Fibroblast of pulmonary artery (primary cell): Measurements from ENCODE around the gene KNOP1.

Experiments
- DNase-seq: peaks from one replicate; pipeline ENCODE4 v3.0.0-alpha.2; 2010; ENCODE audit warnings: low read depth
- H3K4me3 ChIP-seq: replicated peaks from 2 replicates; pipeline ENCODE4 v1.5.1; 2011; ENCODE audit warnings: low read depth, mild to moderate bottlenecking, control low read depth, low read length, moderate library complexity
- TF ChIP-seq, protein P1 (sequence below): IDR thresholded peaks from 2 replicates; pipeline ENCODE4 v1.5.1; 2011; ENCODE audit warnings: mild to moderate bottlenecking, control low read depth, low read length, inconsistent platforms; ENCODE audit errors: missing control alignments

Gene KNOP1, protein sequence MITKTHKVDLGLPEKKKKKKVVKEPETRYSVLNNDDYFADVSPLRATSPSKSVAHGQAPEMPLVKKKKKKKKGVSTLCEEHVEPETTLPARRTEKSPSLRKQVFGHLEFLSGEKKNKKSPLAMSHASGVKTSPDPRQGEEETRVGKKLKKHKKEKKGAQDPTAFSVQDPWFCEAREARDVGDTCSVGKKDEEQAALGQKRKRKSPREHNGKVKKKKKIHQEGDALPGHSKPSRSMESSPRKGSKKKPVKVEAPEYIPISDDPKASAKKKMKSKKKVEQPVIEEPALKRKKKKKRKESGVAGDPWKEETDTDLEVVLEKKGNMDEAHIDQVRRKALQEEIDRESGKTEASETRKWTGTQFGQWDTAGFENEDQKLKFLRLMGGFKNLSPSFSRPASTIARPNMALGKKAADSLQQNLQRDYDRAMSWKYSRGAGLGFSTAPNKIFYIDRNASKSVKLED

DNA sequence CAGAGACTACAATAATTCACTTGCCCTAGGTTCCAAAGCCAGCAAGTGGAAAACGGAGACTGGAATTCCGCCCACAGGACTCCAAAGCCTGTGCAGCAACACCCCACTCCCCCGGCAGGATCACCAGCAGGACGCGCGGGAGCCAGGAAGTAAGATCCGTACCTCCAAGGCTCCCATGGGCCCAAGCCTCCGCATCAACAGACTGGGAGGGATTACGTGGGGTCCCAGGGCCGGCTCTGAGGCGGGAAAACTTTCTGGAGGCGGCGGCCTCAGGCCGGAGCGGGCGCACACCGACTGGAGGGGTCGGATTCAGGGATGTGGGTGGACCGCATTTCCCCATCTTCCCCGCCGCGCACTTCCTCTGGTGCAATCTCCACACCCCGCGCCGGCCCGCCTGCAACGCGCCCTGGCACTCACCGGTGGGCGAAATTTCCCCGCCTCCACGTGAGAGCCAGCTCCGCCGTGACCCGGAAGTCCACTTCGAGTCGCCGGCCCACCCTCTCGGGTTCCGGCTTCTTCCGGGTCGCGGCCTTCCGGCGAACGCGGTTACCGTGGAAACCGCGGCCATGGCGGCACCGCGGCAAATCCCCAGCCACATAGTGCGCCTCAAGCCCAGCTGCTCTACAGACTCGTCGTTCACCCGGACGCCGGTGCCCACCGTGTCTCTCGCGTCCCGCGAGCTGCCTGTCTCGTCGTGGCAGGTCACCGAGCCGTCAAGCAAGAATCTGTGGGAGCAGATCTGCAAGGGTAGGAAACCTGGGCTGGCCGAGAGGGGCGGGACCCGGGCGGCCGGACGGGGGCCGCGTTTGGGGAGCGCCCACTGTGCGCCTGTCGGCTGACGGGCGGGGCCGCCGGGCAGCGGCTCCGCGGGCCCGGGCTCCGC is at the start of gene KNOP1, which contains the start of gene IQCK:
Gene KNOP1, minus strand, starts transcription at position 487 of the 883 bp plus-strand sequence. CDS start 3,192 bp downstream, outside the sequence.
Gene IQCK, plus strand, starts transcription at position 531 of the 883 bp plus-strand sequence. Its CDS starts 36 bp downstream, at position 567.
- peak within 1 kb of the TSS; percentile 94 for H3K4me3 ChIP-seq
- peak; percentile 90 for DNase-seq
- TF ChIP-seq, protein P1, sequence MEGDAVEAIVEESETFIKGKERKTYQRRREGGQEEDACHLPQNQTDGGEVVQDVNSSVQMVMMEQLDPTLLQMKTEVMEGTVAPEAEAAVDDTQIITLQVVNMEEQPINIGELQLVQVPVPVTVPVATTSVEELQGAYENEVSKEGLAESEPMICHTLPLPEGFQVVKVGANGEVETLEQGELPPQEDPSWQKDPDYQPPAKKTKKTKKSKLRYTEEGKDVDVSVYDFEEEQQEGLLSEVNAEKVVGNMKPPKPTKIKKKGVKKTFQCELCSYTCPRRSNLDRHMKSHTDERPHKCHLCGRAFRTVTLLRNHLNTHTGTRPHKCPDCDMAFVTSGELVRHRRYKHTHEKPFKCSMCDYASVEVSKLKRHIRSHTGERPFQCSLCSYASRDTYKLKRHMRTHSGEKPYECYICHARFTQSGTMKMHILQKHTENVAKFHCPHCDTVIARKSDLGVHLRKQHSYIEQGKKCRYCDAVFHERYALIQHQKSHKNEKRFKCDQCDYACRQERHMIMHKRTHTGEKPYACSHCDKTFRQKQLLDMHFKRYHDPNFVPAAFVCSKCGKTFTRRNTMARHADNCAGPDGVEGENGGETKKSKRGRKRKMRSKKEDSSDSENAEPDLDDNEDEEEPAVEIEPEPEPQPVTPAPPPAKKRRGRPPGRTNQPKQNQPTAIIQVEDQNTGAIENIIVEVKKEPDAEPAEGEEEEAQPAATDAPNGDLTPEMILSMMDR, result no peak

DNA sequence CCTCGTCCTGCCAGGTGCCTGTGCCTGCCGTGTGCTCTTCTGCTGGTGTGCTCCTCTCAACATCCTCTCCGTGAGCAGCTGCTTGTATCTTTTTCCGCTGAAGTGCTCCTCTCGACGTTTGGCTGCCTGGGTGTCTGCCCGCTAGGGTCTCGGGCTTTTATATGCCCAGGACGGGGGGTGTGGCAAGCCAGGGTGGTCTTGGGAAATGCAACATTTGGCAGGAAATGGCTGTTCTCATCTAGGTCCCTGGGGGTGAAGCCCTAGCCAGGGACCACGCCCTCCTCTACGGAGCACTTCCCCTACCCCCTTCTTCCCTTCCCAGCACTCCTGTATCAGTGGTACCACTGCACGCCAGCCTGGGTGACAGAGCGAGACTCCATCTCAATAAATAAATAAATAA is 49.5 kb upstream of the KNOP1 start:
- TF ChIP-seq, protein P1, result no peak
- no peak overlapping the region for H3K4me3 ChIP-seq
- DNase-seq, result no peak

DNA sequence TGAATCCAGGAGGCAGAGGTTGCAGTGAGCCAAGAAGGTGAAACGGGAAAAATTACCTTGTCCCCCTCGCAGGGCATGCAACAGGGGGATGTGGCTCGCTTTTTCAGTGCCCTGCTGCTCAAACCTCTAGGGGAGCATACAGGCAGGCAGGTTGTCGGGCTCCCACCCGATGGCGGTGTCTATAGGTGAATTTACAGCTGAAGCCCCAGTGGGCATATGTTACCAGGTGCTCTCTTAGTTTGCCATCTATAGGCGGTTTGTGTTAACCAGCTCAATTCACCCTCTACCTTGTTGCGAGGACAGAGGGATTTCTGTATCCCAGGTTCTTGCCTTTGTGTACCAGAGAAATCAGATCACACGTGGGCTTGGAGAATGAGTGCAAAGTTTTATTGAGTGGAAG is 49.0 kb upstream of the KNOP1 start:
- DNase-seq, result no peak
- no peak overlapping the region for H3K4me3 ChIP-seq
- TF ChIP-seq, protein P1, result no peak

DNA sequence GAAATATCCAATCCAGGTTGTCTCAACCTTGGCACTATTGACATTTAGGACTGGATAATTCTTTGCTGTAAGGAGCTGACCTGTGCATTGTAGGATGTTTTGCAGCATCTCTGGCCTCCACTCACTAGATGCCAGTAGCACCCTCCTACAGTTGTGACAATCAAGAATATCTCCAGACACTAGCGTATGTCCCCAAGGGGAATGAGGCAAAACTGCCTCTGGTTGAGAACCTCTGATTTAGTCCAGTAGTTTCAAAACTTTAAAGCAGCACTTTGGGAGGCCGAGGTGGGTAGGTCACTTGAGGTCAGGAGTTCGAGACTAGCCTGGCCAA is 48.5 kb upstream of the KNOP1 start:
- no peak for DNase-seq
- TF ChIP-seq, protein P1, result no peak
- H3K4me3 ChIP-seq, result no peak overlapping the region

DNA sequence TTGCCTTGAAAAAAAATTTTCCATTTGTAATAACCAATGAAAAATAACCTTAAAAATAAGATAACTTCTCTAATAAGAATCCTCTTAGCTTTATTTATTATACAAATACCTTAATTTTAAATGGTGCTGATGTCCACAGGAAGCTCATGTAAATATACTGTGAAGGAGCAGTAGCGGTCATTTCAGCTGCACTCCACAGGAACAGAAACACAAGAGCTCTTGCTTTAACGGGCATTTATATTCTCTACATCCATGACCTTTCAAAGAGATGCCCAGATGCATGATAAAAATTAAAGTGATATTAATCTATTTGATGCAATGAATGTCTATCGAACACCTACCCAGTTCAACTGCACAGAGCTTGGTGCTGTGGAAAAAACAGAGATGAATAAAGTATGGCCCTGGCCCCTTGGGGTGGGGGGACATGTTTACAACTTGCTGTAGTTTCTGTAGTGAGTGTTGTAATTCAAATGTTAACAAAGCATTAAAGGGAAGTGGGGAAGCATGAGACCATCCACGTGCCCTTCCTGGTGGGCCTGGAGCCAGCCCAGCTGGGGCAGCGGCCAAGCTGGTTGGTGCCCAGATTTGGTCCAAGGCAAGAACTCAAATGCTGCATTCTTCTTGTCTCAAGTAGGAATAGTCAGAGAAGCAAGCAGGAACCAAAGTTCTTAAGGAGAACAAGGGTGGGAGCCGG is 48.0 kb upstream of the KNOP1 start:
- TF ChIP-seq, protein P1, result no peak
- peak; percentile 46 for DNase-seq
- no peak overlapping the region for H3K4me3 ChIP-seq

DNA sequence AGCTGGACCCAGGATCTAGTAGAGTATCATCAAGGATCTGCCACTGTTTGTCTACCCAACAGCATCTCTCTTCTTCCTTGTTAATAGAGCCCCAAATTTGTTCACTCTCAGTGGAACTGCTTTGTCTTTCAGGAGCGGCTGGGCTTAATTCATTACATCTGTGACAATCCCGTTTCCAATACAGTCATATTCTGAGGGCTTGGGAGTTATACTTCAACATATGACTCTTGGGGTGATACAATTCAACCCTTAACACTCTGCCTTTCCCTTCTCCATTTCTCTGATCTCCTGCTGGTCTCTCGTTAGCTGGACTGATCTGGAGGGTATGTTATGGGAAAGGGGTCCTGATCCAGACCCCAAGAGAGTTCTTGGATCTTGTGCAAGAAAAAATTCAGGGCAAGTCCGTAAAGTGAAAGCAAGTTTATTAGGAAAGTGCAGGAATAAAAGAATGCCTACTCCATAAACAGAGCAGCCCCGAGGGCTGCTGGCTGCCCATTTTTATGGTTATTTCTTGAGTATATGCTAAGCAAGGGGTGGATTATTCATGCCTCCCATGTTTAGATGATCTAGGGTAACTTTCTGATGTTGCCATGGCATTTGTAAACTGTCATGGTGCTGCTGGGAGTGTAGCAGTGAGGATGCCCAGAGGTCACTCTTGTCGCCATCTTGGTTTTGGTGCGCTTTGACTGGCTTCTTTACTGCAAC is 42.5 kb upstream of the KNOP1 start:
- no peak for DNase-seq
- TF ChIP-seq, protein P1, result no peak
- no peak overlapping the region for H3K4me3 ChIP-seq
